Heart left ventricle (tissue), 16 donors: Measurements from ENCODE around the gene SSR1. TPM values are rescaled to one million over a fixed set of nuclear protein-coding genes. Genes with fewer than 3 reads are reported as not detected.

ENCODE experiments used
- ATAC-seq, 4 donors: fragments of 200-7000 bp; cut with Tn5 transposase; one replicate each; pipeline ENCODE4 v1.9.1; 2020 to 2022; ENCODE audit warnings: moderate library complexity in 4 of 4, mild to moderate bottlenecking in 3 of 4, moderate number of reproducible peaks in 1 of 4
- DNase-seq, 5 donors: peaks; one replicate each; pipeline ENCODE4 v3.0.0-alpha.2; 2020
- H3K27ac ChIP-seq, 12 donors: fragments of 200-600 bp; sonication (generic) in 4 of 12; one replicate each; pipeline versions ENCODE4 v1.5.0 to v1.8.0; 2016 to 2022; ENCODE audit warnings: mild to moderate bottlenecking in 2 of 12
- H3K27me3 ChIP-seq, 9 donors: fragments of 200-600 bp; sonication (generic) in 2 of 9; one replicate each; pipeline versions ENCODE4 v1.5.1 to v1.8.0; 2016 to 2022; ENCODE audit warnings: mild to moderate bottlenecking in 3 of 9
- H3K36me3 ChIP-seq, 9 donors: fragments of 200-600 bp; sonication (generic) in 2 of 9; one replicate each; pipeline versions ENCODE4 v1.5.0 to v1.8.0; 2018 to 2022; ENCODE audit warnings: mild to moderate bottlenecking in 2 of 9
- H3K4me1 ChIP-seq, 12 donors: fragments of 200-600 bp; sonication (generic) in 4 of 12; one replicate each; pipeline versions ENCODE4 v1.5.0 to v1.8.0; 2016 to 2022; ENCODE audit warnings: mild to moderate bottlenecking in 3 of 12
- H3K4me3 ChIP-seq, 12 donors: fragments of 200-600 bp; sonication (generic) in 4 of 12; one replicate each; pipeline versions ENCODE4 v1.5.0 to v1.8.0; 2017 to 2022; ENCODE audit warnings: mild to moderate bottlenecking in 9 of 12, moderate library complexity in 4 of 12
- H3K9me3 ChIP-seq, 12 donors: fragments of 200-600 bp; sonication (generic) in 4 of 12; one replicate each; pipeline versions ENCODE4 v1.5.0 to v1.8.0; 2016 to 2022; ENCODE audit warnings: mild to moderate bottlenecking in 1 of 12
- POLR2A ChIP-seq, 2 donors: fragments of 450-650 bp; IDR thresholded peaks; one replicate each; pipeline ENCODE4 v1.6.1; 2017; ENCODE audit warnings: antibody characterized with exemption in 2 of 2, mild to moderate bottlenecking in 2 of 2, moderate library complexity in 2 of 2
- WGBS, 4 donors: extraction: QIAGEN DNeasy Blood & Tissue Kit in 2 of 4; methylation state at CpG; one replicate each; pipeline versions ENCODE4 v1.1.5 to v1.1.7; 2013 to 2018; 5-methylcytosine and 5-hydroxymethylcytosine counted together
- intact Hi-C, 10 donors: fragments of 100-400 bp; cut with DNase I; formaldehyde crosslinking; loops; one replicate each; pipeline versions ENCODE4 v1.11.1 to v1.14.2; 2022
- polyA plus RNA-seq, 2 donors: library from polyadenylated mRNA; stranded (reverse); fragments of 200-250 nt; gene quantifications; one replicate each; pipeline ENCODE4 v1.2.3, GENCODE V29; 2013
- total RNA-seq, 9 donors: library from RNA; depleted of rRNA in 2 of 9; stranded (reverse); fragments of >200 nt in 2 of 9; fragmentation: NEBNext Ultra II Directional in 3 of 9; extraction: Animal tissue kit (Norgen Biotek cat#: 25700) in 3 of 9; gene quantifications; one replicate each; pipeline versions ENCODE4 v1.1.0 to v1.2.4, GENCODE V29; 2016 to 2023
- TF ChIP-seq, protein P1 (sequence below), 12 donors: fragments of 200-600 bp; sonication (generic) in 4 of 12; IDR thresholded peaks; one replicate each; pipeline versions ENCODE4 v1.5.0 to v1.8.0; 2018 to 2022; ENCODE audit warnings: antibody characterized with exemption in 12 of 12, mild to moderate bottlenecking in 5 of 12
- donor health status: ischemic (EF 13 %, LVEDD 7.1; RV severe dilation, severe dysfunction).
- donor health status: healthy with polysubstance abuse.
- donor health status: DM: no; HTN: yes; CAD: no.
- donor health status: DM: no; HTN: no; CAD: no.
- donor health status: ischemic (EF 25% LVEDD 6.9; RV normal size, moderate dysfunction).
- donor health status: ischemic (EF 25% LVEDD 5.7; RV mildly dilated, moderate dysfunction).
- donor health status: healthy.
- donor health status: DM: yes; HTN: yes; CAD: no.
- donor health status: ischemic (EF 35%, LVEDD 5.7; RV mildly dilated, moderate dysfunction).
- donor health status: nonischemic (EF 11% LVEDD 7.7; RV severe dilation, severe dysfunction).
- donor health status: DM: yes; HTN: yes; CAD: no.
- donor health status: PGD.
- donor health status: ischemic (EF 29% LVEDD 5.4; RV normal size, mild dysfunction).
- donor health status: nonischemic (EF 23%, LVEDD 6.1; RV moderate dilation, normal function).

The SSR1 gene
- total and polyA plus RNA-seq, 11 donors, result 8.6 to 106 (median 67.9) TPM

- peaks cover 0 to 17% (median 0%) of the 10 kb centered on the region in 12 donors for H3K4me1 ChIP-seq
- no peak overlapping the region for H3K4me3 ChIP-seq
- intact Hi-C loops, result no loop called here
- no peaks in the 10 kb centered on the region for H3K36me3 ChIP-seq
- H3K27me3 ChIP-seq, result peaks cover 0 to under 1% (median 0%) of the 10 kb centered on the region in 9 donors
- DNase-seq (no peak), ATAC-seq (no peak)
- no peaks in the 10 kb centered on the region for H3K9me3 ChIP-seq
- H3K27ac ChIP-seq, result no peak overlapping the region
- 79 to 87% (median 83%) methylated on average over 8 of the region's 8 CpGs for WGBS, 4 donors
- TF ChIP-seq, protein P1, sequence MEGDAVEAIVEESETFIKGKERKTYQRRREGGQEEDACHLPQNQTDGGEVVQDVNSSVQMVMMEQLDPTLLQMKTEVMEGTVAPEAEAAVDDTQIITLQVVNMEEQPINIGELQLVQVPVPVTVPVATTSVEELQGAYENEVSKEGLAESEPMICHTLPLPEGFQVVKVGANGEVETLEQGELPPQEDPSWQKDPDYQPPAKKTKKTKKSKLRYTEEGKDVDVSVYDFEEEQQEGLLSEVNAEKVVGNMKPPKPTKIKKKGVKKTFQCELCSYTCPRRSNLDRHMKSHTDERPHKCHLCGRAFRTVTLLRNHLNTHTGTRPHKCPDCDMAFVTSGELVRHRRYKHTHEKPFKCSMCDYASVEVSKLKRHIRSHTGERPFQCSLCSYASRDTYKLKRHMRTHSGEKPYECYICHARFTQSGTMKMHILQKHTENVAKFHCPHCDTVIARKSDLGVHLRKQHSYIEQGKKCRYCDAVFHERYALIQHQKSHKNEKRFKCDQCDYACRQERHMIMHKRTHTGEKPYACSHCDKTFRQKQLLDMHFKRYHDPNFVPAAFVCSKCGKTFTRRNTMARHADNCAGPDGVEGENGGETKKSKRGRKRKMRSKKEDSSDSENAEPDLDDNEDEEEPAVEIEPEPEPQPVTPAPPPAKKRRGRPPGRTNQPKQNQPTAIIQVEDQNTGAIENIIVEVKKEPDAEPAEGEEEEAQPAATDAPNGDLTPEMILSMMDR (IDR thresholded peaks at IDR 0.05), result no peak
- TF ChIP-seq POLR2A (IDR thresholded peaks at IDR 0.05), result no peak
Observed at GRCh38 chr6:7332090-7332745, 19.2 kb upstream of the SSR1 start.

GRCh38 chr6:7331452-7331851, 18.5 kb upstream of the SSR1 start:
- TF ChIP-seq, protein P1 (IDR thresholded peaks at IDR 0.05), result no peak
- TF ChIP-seq POLR2A (IDR thresholded peaks at IDR 0.05), result no peak
- Histone ChIP-seq H3K36me3 (no peaks in the 10 kb centered on the region), H3K9me3 (no peaks in the 10 kb centered on the region), H3K27ac (no peak overlapping the region), H3K27me3 (peaks cover 0 to 2% (median 0%) of the 10 kb centered on the region in 9 donors), H3K4me3 (no peak overlapping the region), H3K4me1 (peaks cover 0 to 22% (median 0%) of the 10 kb centered on the region in 12 donors)
- intact Hi-C loops, result no loop called here
- ATAC-seq (no peak), DNase-seq (no peak)
- 88 to 91% (median 89%) methylated on average over 7 of the region's 7 CpGs for WGBS, 4 donors

DNA sequence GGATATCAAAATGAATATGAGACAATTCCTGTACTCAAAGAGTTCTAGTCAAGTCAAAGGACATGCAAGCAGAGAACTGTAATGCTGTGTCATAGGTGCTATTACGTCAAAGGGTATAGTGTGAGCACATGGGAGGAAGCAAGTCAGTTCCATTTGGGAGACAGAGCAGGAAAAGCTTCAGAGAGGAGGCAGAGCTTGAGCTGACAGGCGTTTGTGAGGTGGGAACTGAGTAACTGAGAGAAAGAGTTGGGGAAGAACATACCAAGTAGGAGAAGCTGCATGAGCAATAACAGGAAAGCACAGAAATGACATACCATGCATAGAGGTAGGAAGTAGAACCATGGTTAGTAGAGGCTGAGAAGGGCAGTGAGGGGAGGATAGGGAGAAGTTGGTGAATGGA, 15.2 kb upstream of the SSR1 start:
- intact Hi-C loops, result no loop called here
- H3K27me3 ChIP-seq, result peaks cover 0 to 2% (median 0%) of the 10 kb centered on the region in 9 donors
- no peaks in the 10 kb centered on the region for H3K9me3 ChIP-seq
- DNase-seq (no peak), ATAC-seq (peak in 1 of 4 donors; percentile 13)
- no peaks in the 10 kb centered on the region for H3K36me3 ChIP-seq
- peaks cover 0 to 41% (median 0%) of the 10 kb centered on the region in 12 donors for H3K4me1 ChIP-seq
- 45 to 71% (median 53%) methylated on average over 2 of the region's 2 CpGs for WGBS, 4 donors
- no peak for TF ChIP-seq POLR2A (IDR thresholded peaks at IDR 0.05)
- no peak overlapping the region for H3K4me3 ChIP-seq
- H3K27ac ChIP-seq, result no peak overlapping the region

- TF ChIP-seq, protein P1 (IDR thresholded peaks at IDR 0.05), result no peak
- no peak for TF ChIP-seq POLR2A (IDR thresholded peaks at IDR 0.05)
- H3K4me1 ChIP-seq, result peaks cover 0 to 31% (median 0%) of the 10 kb centered on the region in 12 donors
- 76 to 85% (median 82%) methylated on average over 3 of the region's 3 CpGs for WGBS, 4 donors
- no peaks in the 10 kb centered on the region for H3K36me3 ChIP-seq
- H3K27me3 ChIP-seq, result peaks cover 0 to 2% (median 0%) of the 10 kb centered on the region in 9 donors
- no peak overlapping the region for H3K4me3 ChIP-seq
- intact Hi-C loops, result no loop called here
- DNase-seq (no peak), ATAC-seq (no peak)
- H3K9me3 ChIP-seq, result no peaks in the 10 kb centered on the region
- H3K27ac ChIP-seq, result peak overlapping the region in 1 of 12 donors; percentile 6
Observed at GRCh38 chr6:7325750-7326149, 12.8 kb upstream of the SSR1 start.
